ENCODE results near the gene GALNT2. TPM values are rescaled to one million over a fixed set of nuclear protein-coding genes. Genes with fewer than 3 reads are reported as not detected.

GALNT2 gene
- total RNA-seq, 1 donor from 2014 or later, result 41.3 TPM

DNA sequence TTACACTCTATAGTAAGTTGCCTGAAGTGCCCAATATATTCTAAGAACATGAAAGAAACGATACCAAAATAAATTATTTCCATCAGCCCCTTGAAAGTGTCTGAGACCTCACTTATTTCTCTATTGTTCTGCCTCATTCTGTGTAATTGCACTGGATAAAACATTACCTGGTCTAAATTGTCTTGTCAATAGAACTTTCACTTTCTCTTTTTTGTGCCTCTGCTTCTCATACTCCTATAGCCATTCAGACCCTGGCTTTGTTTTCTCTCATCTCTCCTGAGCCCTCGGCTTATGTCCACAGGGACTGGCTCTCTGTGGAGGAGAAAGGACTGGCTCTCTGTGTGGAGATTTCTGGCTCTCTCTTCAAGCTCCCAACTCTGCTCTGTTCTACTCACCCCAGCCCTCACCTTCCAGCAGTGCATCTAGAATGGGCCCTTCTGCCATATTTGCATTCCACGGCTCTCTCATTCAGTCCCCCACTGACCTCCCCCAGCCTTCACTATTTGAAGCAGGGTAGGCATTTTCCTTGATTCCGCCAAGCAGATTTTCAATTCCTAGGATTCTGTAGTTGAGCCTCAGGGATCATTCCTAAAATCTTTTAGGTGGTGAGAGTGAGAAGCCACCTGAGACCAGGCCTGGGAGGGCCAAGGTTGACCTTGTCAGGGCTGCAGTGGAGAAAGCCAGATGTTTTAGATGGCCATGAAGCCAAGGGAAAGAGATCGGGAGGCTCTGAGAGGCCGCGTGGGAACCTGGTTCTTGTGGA, 15.9 kb upstream of the GALNT2 start:
- intact Hi-C loops (cut with micrococcal nuclease), result no loop called here

DNA sequence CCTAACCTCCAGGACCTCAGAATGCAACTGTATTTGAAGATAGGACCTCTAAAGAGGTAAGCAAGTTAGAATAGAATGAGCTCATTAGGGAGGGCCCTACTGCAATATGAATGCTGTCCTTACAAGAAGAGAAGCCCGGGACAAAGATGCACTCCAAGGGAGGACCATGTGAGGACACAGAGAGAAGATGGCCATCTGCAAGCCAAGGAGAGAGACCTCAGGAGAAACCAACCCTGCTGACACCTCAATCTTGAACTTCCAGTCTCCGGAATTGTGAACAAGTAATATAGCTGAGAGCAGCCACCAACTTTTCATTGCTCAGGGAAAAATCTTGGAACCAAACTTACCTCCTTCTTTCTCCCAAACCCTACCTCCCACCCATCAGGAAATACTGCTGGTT, 15.0 kb upstream of the GALNT2 start:
- intact Hi-C loops (cut with micrococcal nuclease), result no loop called here

DNA sequence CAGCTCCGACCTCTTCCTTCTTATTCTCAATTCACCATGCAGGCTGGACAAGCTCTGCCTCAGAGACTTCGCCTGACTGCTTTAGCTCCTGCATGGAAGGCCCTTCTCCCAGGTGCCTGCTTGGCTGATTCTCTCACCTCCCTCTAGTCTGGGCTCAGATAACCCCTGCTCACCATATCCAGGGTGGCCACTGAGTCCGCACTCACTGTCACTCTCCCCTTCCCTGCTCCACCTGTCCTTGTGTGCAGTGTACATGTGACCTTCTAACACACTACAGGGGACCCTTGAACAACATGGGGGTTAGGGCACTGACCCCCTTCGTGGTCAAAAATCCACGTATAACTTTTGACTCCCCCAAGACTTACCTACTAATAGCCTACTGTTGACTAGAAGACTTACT, 14.4 kb upstream of the GALNT2 start:
- intact Hi-C loops (cut with micrococcal nuclease), result no loop called here

DNA sequence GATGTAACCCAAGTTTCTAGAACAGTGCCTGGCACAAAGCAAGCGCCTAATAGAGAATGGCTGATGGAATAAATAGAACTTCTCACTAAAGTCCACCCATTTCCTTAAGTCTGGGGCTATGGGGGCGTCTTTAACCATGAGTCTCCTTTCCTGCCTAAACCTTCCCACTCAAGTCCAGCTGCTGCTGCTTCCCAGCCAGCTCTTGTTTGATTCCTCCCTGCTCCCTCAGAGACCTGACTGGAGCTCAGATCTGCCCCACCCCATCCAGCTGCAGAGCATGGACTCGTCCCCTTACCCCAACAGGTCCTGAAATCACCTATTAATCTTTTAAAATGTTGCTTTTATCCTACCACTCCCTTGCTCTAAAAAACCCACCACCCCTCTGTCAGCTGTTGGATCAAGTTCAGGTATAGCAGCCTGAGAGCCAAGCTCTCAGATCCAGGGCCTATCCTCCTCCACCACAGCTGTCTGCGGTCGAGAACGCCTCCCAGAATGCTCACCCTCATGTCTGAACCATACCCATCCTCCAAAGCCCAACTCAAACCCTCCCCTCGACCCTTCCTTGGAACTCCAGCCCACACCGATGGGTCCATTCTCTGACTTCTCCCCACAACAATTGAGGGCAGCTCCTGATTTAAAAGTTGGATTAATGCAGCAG, 12.8 kb upstream of the GALNT2 start:
- intact Hi-C loops (cut with micrococcal nuclease), result no loop called here

DNA sequence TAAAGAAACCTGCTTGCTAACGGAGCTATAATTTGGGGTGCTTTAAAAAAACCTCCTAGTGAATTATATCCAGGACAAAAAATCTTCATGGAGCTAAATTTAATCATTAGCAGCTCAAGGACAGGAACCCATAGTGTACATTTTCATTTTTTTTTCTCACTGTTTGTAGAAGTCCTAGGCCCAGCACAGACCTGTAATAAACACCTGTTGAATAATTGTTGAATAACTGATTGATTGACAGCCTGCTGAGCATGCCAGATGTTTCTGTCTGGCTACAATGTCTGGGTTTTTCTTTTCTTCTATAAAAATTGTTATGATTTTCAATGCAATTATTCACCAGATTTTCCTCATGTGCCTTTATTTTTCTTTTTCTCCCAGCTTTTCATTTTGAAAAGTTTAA, 10.9 kb upstream of the GALNT2 start:
- intact Hi-C loops (cut with micrococcal nuclease), result no loop called here

DNA sequence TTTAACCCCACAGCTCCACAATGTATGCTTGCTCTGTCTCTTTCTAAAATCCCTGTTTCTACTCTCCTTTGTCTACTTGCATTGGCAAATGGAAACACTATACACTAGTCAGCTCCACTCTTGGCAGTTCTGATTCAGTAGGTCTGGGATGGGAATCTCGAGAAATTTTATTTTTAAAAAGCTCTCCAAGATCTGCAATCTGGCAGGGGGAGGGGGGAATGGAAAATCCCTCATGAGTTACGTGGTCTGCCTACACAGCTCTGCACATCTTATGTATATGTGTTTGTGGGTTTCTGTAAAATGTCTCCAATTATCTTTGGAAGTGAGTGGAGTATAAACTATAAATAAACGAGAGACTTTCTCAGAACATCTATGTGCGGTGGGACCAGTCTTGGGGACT, 9.9 kb upstream of the GALNT2 start:
- intact Hi-C loops (cut with micrococcal nuclease), result no loop called here

DNA sequence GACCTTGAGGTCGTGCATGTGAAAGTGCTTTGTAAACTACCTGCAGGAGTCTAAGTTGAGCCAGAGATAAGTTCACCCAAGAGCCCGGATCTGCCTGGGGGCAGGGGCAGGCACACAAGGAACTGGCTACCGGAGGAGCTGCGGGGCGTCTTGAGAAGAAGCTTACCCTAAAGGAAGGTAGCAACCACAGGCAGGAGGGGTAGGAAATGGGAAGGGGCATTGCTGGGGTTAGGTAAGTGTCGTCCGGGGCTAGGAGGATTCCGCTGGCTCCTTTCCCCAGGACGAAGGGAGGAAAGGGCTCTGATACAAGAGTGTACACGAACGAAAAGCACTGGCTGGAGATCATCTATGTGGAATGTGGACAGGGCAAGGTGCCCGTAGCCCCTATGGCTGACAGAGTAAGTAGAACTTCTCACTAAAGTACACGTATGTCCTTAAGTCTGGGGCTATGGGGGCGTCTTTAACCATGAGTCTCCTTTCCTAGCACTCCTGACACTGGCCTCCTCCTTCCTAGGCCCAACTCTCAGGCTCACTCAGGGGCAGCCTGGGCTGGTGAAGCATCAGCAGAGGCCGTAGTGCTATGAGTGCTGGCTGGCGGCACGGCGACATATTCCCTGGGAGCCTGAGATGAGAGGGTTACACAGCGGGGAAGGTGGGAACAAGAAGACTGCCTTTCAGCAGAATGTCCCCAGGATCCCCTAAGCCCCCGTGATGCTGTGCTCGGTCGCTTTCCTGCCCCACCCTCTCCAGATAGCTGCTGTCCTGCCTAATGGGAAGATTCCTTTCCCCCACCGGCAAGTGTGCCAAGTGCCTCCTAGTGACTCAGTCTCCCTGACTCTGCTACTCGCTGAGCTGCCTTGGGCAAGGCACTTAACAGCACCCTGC, 9.1 kb upstream of the GALNT2 start:
- intact Hi-C loops (cut with micrococcal nuclease), result no loop called here

DNA sequence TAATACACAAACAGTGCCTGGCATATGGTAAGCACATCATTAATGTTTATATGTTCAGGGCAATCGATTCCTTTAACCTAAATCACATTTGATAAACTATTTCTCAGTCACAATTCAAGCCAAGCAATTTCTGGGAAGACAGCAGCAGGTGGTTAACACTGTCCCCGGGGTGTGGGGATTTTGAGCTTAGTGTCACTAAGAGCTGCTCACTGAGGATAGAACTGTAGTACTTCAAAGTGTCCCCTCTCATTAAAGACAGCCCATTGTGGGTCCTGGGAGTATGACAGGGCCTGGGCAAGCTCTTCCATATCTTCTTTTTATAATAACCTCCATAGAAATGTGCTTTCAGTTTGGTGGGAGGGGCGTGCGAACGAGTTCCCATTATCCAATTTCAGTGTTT, 8.4 kb upstream of the GALNT2 start:
- intact Hi-C loops (cut with micrococcal nuclease), result no loop called here

DNA sequence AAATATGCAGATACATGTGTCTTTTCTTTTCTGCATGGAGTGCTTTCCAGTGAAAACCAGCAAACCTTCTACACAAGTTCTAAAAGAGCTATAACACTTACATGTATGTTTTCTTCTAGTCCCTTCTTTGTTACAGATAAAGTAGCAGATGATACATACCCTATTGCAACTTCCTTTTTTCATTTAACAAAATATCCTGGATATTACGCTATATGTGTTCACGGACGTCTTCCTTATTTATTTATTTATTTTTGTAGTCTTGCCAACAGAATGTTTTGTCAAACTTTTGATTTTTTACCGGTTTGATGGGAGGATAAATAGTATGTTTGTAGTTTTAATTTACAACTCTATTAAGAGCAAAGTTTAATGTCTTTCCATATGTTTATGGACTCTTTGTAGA, 5.2 kb upstream of the GALNT2 start:
- intact Hi-C loops (cut with micrococcal nuclease), result loop anchor here (10.0 kb wide), 5 partner anchors 307 to 1957 kb away; partner anchors contain the start of genes C1orf35, IBA57, MRPL55 and PGBD5

DNA sequence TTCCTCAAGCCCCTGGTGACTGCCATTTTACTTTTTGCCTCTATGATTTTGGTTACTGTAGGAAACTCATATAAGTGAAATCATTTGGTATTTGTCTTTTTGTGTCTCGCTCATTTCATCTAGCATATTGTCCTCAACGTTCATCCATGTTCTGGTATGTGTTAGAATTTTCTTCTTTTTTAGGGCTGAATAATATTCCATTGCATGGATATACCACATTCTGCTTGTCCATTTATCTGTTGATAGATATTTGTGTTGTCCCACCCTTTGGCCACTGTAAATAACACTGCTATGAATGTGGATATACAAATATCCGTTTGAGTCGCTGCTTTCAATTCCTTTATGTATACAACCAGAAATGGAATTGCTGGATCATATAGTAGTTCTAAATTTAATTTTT, 4.5 kb upstream of the GALNT2 start:
- intact Hi-C loops (cut with micrococcal nuclease), result loop anchor here (10.0 kb wide), 5 partner anchors 308 to 1958 kb away; partner anchors contain the start of genes C1orf35, IBA57, MRPL55 and PGBD5

DNA sequence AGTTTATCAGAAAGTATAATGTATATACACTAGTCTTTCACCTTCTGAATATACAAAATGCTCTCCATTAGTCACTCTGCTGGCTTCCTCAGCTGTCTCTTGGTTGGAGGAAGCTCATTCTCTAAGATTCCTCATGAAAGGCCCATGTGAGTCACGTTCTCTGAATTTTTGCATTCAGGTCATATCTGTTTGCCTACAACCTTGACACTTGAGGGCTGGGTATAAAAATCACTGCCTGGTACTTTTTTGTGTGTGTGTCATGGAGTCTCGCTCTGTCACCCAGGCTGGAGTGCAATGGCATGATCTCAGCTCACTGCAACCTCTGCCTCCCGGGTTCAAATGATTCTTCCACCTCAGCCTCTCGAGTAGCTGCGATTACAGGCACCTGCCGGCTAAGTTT, 2.8 kb upstream of the GALNT2 start:
- intact Hi-C loops (cut with micrococcal nuclease), result loop anchor here (10.0 kb wide), 5 partner anchors 309 to 1959 kb away; partner anchors contain the start of genes C1orf35, IBA57, MRPL55 and PGBD5

DNA sequence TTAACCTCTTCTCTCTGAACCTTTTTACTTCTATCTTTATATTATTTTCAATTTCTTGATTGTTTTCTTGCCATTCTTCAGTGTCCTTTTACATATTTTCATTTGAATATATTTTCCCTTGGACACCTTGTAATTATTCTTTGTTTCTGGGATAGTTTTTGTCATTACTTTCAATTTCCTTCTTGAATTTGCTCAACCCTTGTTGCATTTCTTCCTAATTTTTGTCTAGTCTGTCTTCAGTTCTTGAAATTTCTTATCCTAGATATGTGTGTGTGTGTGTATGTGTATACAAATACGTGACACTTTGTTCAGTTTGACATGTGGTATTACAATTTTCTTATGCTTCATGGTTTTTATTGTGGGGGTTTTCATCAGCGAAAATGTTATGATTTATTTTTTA, 1.9 kb upstream of the GALNT2 start:
- intact Hi-C loops (cut with micrococcal nuclease), result loop anchor here (5.0 to 10.0 kb wide), 12 partner anchors 113 to 1960 kb away; partner anchors contain the start of genes ARV1, C1orf35, IBA57 and MRPL55

DNA sequence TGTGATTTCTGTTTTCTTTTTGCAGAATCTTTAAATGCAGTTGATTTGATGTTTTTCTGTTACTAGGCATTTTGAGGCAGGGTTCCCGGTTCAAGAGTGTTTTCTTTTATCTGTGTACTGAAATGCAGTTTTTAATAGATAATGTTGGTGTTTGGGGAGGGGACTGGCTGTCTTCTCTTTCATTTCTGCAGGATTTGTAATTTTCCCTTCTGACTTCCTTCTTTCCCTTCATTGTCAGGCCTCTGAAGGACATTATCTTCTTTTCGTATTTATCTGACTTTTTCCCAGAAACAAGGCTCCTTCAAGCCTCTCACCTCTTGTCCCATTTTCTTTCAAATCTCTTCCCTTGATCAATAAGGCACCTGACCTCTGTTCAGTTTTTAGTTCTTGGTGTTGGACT, 1.5 kb upstream of the GALNT2 start:
- intact Hi-C loops (cut with micrococcal nuclease), result loop anchor here (5.0 to 10.0 kb wide), 12 partner anchors 113 to 1961 kb away; partner anchors contain the start of genes ARV1, C1orf35, IBA57 and MRPL55

DNA sequence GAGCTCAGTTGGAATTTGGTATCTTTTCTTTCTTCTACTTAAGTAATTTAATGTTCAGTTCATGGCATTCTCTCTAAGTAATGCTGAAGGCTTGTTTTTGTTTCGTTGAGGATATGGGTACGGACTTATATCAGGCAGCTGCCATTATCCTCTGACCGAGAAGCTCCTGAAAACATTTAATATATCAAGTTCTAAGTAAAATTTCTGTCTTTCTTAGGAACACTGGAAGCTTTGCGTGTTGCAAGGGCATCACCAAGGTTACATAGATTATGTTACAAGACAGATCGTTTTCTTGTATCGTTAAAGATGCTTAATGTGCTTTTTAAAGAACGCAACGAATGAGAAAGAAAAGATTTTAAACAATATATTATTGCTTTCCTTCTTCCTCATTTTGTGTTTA, 1.0 kb upstream of the GALNT2 start:
- intact Hi-C loops (cut with micrococcal nuclease), result loop anchor here (1.0 to 10.0 kb wide), 14 partner anchors 114 to 1961 kb away; partner anchors contain the start of genes ARV1, C1orf35, CCSAP and IBA57

DNA sequence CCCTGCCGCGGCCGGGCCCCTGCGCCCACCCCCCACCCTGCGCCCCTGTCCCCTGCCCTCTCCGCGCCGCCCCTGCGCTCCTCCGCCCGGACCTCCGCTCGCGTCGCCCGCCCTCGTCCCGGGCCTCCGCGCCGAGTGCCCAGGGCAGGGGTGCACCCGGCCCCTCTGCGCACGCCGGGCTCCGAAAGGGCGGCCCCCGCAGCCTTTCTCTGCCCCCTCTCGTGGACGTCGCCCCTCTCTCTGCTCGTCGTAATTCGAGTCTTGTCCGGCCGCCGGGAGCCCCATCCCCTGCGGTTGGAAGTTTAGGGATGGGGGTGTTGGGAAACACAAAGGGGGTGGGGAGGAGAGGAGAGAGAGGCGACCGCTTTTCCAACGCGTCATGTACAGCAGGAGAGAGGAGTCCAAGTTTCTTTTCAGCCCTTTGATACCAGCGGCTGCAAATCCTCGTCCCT, 407 bp downstream of the GALNT2 start:
- intact Hi-C loops (cut with micrococcal nuclease), result loop anchor here (1.0 to 10.0 kb wide), 17 partner anchors 37 to 1963 kb away; partner anchors contain the start of genes ARV1, C1orf35, CCSAP and IBA57

DNA sequence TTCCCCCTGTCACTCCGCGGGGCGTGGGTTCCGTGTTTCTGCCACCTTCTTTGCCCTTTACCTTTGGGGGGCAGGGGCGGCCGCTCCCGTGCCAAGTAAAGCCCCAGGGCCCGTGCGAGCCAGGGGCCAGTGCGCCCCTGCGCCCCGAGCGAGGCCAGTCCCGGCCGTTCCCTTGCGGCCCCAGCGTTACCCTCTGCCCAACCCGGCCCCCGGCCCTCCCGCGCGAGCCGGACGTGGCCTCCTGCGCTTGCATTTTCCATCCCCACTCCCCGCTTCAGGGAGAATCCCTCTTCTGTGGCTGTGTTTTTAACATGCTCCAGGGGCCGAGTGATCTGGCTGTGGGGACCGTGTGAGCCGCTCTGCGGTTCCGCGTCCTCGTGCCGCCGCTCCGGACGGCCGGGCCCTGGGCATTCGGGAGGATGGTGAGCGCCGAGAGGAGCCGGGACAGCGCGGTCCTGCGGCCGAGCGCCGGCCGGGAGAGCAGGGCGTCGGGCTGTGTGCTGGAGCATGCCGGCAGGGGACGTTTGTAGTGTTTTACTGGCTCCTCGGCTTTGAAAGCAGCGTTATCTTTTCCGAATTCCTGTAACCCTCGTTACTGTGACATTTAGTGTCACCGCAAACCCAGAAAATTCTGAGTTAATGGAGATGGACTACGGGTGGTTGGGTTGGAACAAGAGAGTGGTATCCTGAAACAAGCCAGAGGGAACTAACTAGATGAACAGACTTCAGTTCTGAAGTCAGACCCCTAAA, 1.0 kb downstream of the GALNT2 start:
- intact Hi-C loops (cut with micrococcal nuclease), result loop anchor here (1.0 to 10.0 kb wide), 23 partner anchors 9 to 1963 kb away; partner anchors contain the start of genes ARV1, C1orf35, CCSAP and COG2

DNA sequence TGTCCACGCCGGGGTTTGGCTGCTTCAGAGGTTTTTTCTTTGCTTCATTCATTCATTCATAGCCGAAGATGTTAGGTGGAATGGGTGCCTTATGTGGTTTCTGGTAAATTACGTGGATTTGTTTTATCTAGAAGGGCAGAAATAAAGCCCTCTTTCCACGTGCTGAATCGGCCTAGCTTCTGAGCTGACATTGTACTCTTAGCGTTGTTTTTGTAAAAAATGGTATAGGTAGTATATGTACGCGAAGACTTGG, 1.5 kb downstream of the GALNT2 start:
- intact Hi-C loops (cut with micrococcal nuclease), result loop anchor here (1.0 to 10.0 kb wide), 18 partner anchors 9 to 1964 kb away; partner anchors contain the start of genes ARV1, C1orf35, COG2 and IBA57

DNA sequence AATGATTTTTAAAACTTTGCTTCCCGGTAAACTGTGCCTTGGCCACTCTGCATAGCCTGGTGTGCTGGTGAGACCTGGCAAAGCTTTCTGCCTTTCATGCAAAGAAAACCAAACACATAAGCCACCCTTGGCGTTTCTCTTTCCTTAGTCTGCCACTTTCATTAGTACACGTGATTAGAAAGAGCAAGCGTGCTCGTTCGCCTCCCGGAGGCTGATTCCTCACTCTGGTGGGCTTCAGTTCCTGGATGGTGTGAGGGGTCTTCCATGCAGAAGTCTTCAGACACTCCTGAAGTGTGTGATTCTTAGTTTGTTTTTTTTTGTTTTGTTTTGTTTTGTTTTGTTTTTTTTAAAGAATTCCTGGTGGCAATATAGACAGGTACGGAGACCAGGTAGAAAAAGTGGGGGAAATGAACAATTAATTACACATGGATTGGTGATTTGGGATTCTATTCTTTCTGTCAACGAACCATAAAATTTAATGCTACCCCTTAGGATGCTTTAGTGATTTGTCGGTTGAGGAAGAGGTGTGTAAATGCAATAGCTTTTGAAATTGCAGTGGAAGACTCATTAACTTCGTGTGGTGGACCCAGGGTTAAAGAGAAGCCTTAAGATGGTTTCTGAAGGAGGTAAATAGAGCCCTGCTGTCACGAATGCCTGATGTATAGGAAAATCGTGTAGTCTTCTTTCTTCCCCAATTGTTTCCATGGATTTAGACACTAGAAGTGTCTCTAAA, 2.1 kb downstream of the GALNT2 start:
- intact Hi-C loops (cut with micrococcal nuclease), result loop anchor here (1.0 to 10.0 kb wide), 18 partner anchors 8 to 1964 kb away; partner anchors contain the start of genes ARV1, C1orf35, COG2 and IBA57

DNA sequence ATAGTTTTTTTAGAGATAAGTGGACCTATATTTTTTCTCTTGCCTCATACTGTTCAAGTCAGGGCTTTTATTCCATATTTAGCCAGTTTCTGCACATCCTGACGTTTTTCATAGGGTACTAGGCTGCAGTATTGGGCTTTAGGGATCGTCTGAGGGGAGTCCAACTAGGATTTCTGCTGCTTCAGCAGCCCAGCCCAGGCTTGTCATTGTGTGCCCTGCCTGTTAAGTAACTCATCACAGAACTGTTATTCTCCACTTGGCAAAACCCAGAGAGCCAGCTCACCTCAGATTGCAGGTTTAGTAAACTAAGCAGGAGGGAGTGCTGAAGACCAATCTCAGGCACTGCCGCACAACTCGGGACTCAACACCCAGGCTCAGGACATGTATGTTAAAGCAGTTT, 2.8 kb downstream of the GALNT2 start:
- intact Hi-C loops (cut with micrococcal nuclease), result loop anchor here (2.0 to 10.0 kb wide), 15 partner anchors 15 to 1965 kb away; partner anchors contain the start of genes ARV1, C1orf35, COG2 and IBA57
